CD4-positive, alpha-beta T cell treated with Interleukin-17A for 4 hours (primary cell): Measurements from ENCODE around the gene LIMS4.
"Not testable (repeated sequence)": the region's sequence is repeated elsewhere in the genome, so short reads cannot be mapped to it uniquely, and the experiment has no call there.

Experiments used
- DNase-seq: peaks from one replicate; pipeline ENCODE4 v3.0.0-alpha.2; 2020; ENCODE audit warnings: mixed read lengths

The LIMS4 gene

DNA sequence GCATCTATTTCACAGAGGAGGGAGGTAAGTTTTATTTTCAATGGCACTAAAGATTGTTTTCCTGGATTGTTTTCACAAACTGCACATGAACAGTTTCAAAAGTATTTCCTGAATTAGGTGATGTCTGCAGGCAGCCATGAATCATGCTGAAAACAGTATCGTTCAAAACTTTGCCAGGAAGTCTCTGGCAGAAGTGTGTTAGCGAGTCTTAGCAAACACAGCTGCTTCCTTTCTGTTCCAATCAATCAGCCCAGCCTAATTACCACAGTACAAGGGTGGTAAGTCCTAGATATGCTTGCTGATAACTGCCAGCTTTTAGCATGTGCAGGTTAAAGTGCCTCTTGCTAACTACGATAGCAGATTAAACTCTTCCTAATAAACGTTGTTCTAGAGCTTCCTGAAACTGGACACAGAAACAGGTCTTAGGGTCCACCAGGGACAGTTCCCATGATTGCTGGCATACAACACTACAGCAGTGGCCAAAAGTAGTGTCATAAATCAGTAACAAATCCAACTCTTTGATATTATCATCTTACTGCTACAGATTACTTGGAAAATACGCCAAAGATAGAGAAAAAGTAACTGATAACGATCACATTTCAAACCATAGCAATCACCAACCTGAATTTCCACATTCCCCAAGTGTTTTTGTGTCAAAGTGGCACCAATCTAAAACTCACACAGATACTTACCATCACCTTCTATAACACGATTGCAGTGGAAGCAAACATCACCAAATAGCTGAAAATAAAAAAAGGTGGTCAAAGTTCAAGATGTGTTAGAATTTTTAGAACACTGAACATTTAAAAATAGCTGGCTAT lies 23.3 kb downstream of the LIMS4 start:
- not testable (repeated sequence) for DNase-seq

GRCh38 chr2:110446644-110447043 lies 26.0 kb downstream of the LIMS4 start:
- DNase-seq: not testable (repeated sequence)

GRCh38 chr2:110443305-110444005 lies 29.2 kb downstream of the LIMS4 start:
- not testable (repeated sequence) for DNase-seq

DNA sequence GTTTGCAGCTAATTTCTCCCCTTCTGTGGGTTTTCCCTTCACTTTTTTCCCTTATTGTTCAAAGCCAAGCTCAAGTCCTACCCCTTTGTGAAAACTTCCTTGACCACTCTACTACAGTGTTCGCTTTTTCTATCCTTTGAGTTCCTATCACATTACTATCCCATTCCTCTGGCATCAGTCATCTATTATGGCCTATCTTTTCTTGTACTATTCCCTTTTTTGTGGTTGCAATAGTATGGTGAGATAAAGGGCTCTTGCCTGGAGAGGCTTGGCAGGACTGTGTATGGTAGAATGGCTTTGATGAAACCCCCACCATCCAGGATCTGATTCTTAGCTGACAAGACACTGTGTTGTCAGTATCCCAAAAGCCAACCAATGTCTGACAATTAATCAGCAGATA lies 30.7 kb downstream of the LIMS4 start:
- DNase-seq: not testable (repeated sequence)

DNA sequence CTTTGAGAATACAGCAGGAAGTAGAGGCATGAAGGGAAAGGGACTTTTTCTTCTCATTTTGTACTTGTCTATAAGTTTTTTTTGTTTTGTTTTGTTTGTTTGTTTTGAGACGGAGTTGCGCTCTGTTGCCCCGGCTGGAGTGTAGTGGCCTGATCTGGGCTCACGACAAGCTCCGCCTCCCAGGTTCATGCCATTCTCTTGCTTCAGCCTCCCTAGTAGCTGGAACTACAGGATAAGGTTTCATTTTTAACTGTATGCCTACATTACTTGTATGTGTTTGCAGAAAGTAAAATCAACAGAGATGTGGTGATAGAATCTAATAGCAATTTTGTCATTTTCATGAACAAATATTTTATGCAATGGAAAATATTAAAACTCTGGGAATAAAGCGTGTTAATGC lies 38.1 kb downstream of the LIMS4 start:
- DNase-seq: not testable (repeated sequence)

- DNase-seq: not testable (repeated sequence)
These were observed 46.9 kb downstream of the LIMS4 start for GRCh38 chr2:110425725-110426124.

DNA sequence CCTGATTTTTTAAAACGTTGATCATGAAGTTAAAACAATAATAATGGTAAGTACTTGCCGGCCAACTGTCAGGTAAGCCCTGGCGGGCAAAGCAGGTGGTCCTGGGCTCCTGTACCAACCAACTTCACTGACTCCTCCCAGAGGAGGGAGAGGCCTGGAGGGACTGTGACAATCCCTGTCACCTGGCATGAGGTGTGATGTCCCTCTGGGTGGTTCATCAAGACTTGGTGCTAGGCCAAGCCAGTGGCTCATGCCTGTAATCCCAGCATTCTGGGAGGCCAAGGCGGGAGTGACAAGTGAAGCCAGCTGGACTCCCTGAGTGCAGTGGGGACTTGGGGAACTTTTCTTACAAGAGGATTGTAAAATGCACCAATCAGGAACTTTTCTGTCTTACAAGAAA lies 48.2 kb downstream of the LIMS4 start:
- DNase-seq: not testable (repeated sequence)

DNA sequence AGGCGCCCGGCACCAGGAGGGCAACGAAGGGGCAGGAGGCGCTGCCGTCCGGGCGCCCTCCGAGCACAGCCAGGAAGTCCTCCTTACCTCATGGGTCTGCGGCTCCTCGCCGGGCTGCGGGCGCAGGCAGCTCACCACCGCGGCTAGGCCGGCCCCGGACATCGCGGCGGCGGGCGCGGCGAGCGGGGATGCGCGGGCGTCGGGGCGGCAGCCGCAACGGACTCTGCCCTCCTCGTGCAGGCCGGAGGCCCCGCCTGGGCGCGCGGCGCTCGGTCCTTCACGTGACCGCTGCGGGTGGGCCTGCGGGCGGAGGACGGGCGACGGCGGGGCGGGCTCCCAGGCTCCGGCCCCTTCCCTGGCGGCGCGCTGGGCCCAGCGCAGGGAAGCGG lies 49.0 kb downstream of the LIMS4 start:
- not testable (repeated sequence) for DNase-seq

- not testable (repeated sequence) for DNase-seq
These were observed 49.6 kb downstream of the LIMS4 start for GRCh38 chr2:110422852-110423573.

- DNase-seq: not testable (repeated sequence)
These were observed 51.8 kb downstream of the LIMS4 start for GRCh38 chr2:110420641-110421354.

DNA sequence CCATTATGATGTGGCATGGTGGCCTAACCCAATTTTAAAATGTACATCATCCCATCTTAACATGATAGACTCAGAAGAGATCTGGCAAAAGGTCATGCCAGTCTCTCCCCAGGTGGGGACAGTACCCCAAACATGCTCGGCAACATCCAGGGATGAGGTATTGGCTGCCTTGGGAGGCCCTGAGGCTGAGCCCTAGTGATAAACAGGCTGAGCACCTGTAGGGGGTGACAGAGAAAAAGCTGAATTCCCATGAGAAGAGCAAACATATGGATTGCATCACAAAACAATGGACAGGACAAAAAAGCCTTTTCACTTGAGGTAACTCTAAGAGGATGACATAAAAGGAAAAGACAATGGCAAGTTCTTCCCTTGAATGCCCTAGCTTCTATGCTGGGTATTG lies 65.5 kb downstream of the LIMS4 start:
- DNase-seq: not testable (repeated sequence)

DNA sequence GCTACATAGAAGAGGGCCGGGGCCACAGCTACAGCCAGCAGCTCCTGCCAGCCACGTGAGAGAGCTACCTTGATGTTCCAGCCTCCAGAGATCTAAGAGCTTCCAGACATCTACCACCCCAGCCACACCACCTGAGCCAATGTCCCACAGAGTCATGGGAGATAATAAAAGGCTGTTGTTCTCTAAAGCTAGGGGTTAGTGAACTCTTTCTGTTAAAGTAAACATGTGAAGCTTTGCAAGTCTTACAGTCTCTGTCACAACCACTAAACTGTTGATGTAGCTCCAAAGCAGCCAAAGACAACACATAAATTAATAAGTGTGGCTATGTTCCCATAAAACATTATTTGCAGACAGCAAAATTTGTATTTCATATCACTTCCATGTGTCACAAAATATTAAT lies 67.6 kb downstream of the LIMS4 start:
- not testable (repeated sequence) for DNase-seq

DNA sequence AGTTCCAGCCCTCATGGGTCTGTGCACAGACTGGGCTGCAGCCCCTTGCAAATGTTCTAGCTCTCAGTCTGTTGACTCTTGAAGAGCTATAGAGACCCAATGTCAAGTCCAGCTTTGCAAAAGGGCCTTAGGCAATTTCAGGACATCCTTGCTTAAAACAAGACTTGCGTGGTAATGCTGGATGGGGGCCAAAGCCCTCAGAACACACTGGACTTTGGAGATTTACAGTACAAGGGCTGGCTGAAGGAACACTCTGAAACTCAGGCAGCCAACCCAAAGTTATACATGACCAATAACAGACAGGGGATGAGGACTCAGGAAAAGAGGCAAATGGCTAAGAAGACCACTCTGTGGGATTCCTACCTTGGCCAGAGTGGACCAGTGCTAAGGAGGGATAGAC lies 68.4 kb downstream of the LIMS4 start:
- DNase-seq: not testable (repeated sequence)

DNA sequence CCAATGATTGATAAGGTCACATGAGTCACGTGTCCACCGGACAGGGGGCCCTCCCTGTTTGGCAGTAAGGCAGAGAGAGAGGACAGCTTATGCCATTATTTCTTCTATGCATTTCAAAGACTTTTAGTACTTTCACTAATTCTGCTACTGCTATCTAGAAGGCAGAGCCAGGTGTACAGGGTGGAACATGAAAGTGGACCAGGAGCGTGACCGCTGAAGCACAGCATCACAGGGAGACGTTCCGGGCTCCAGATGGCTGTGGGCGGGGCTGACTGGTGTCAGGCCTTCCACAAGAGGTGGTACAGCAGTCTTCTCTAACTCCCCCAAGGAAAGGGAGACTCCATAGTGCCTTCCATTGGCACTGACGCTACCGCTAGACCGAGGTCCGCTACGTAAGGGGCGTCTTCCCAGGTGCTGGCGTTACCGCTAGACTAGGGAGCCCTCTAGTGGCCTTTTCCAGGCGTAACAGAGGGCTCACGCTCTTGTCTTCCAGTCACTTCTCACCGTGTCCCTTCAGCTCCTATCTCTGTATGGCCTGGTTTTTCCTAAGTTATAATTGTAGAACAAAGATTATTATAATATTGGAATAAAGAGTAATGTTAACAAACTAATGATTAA lies 71.5 kb downstream of the LIMS4 start:
- DNase-seq: not testable (repeated sequence)

GRCh38 chr2:110399378-110399777 lies 73.2 kb downstream of the LIMS4 start:
- DNase-seq: not testable (repeated sequence)

- not testable (repeated sequence) for DNase-seq
These were observed 76.6 kb downstream of the LIMS4 start for GRCh38 chr2:110395990-110396389.
